H1 (cell line): ENCODE results near the gene EIF2A. TPM values are rescaled to one million over a fixed set of nuclear protein-coding genes. Genes with fewer than 3 reads are reported as not detected.

Source experiments
- CTCF ChIA-PET: fragments of 300-600 bp; sonication (Branson Sonifier 250); formaldehyde crosslinking; loops from one replicate; lab custom pipeline; 2021; ENCODE audit not compliant: partially characterized antibody; lab: Charles Lee
- POLR2A ChIA-PET: fragments of 300-600 bp; sonication (Branson Sonifier 250); formaldehyde crosslinking; loops from one replicate; lab custom pipeline; 2021; ENCODE audit warnings: inconsistent platforms; ENCODE audit not compliant: partially characterized antibody; lab: Charles Lee
- DNase-seq, 2 experiments: peaks; one replicate each; pipeline versions ENCODE4 v3.0.0 to v3.0.0-alpha.2; 2010 to 2022; ENCODE audit warnings: low spot score in 2 of 2, low read depth in 1 of 2, mixed read lengths in 1 of 2
- FAIRE-seq: peaks from 2 replicates; lab custom pipeline; 2011; peaks lifted over from hg19 to GRCh38; lab: Jason Lieb, UNC
- H2AFZ ChIP-seq: 2 replicates; pipeline ENCODE4 v1.8.1; 2012; ENCODE audit warnings: low read length, inconsistent platforms
- H2AK5ac ChIP-seq: 2 replicates; pipeline ENCODE4 v1.6.1; 2013; ENCODE audit warnings: low read depth, low read length
- H2BK120ac ChIP-seq: replicated peaks from 2 replicates; pipeline ENCODE3; 2013; ENCODE audit warnings: low read depth, low read length, inconsistent platforms
- H2BK12ac ChIP-seq: 2 replicates; pipeline ENCODE4 v1.6.1; 2013; ENCODE audit warnings: low read depth, low read length
- H2BK15ac ChIP-seq: 2 replicates; pipeline ENCODE4 v1.6.1; 2013; ENCODE audit warnings: low read length
- H2BK20ac ChIP-seq: 2 replicates; pipeline ENCODE4 v1.6.1; 2013; ENCODE audit warnings: low read length
- H2BK5ac ChIP-seq: 2 replicates; pipeline ENCODE4 v1.6.1; 2013; ENCODE audit warnings: low read depth, low read length
- H3K14ac ChIP-seq: 2 replicates; pipeline ENCODE4 v1.6.1; 2013; ENCODE audit warnings: inconsistent platforms; ENCODE audit not compliant: insufficient read length
- H3K18ac ChIP-seq: 2 replicates; pipeline ENCODE4 v1.6.1; 2013; ENCODE audit warnings: low read length; ENCODE audit errors: extremely low read depth
- H3K23ac ChIP-seq: 2 replicates; pipeline ENCODE4 v1.6.1; 2013; ENCODE audit warnings: inconsistent platforms; ENCODE audit not compliant: insufficient read length
- H3K23me2 ChIP-seq: 2 replicates; pipeline ENCODE4 v1.6.1; 2013; ENCODE audit warnings: low read depth, low read length
- H3K27ac ChIP-seq: 2 replicates; pipeline ENCODE4 v1.6.1; 2011; ENCODE audit warnings: low read depth, low read length, inconsistent platforms
- H3K27me3 ChIP-seq, 4 experiments: replicated peaks in 1 of 4; 1 replicate in 1 of 4; 2 replicates in 3 of 4; pipeline versions ENCODE4 v1.6.1 to v1.8.1; 2011 to 2013; ENCODE audit warnings: low read length in 3 of 4, mild to moderate bottlenecking in 3 of 4, inconsistent platforms in 2 of 4, mixed read lengths in 2 of 4, moderate library complexity in 1 of 4; ENCODE audit not compliant: control insufficient read depth in 3 of 4, insufficient read depth in 3 of 4; ENCODE audit errors: extremely low read depth in 1 of 4
- H3K36me3 ChIP-seq, 4 experiments: 2 replicates each; pipeline versions ENCODE4 v1.6.1 to v1.8.1; 2011 to 2013; ENCODE audit warnings: mild to moderate bottlenecking in 4 of 4, low read length in 3 of 4, moderate library complexity in 2 of 4, control low read depth in 1 of 4, inconsistent platforms in 1 of 4; ENCODE audit not compliant: insufficient read depth in 4 of 4, control insufficient read depth in 2 of 4
- H3K4ac ChIP-seq: replicated peaks from 2 replicates; pipeline ENCODE3; 2013; ENCODE audit warnings: low read length, low read depth, mixed read lengths, inconsistent platforms; ENCODE audit not compliant: insufficient read length
- H3K4me1 ChIP-seq, 4 experiments: replicated peaks in 1 of 4; 1 replicate in 1 of 4; 2 replicates in 3 of 4; pipeline versions ENCODE4 v1.6.1 to v1.8.1; 2011 to 2013; ENCODE audit warnings: low read length in 3 of 4, inconsistent platforms in 2 of 4, mixed read lengths in 1 of 4; ENCODE audit not compliant: insufficient read depth in 4 of 4, control insufficient read depth in 3 of 4
- H3K4me2 ChIP-seq, 2 experiments: 2 replicates each; pipeline versions ENCODE4 v1.6.1 to v1.8.1; 2011 to 2013; ENCODE audit warnings: low read depth in 2 of 2, low read length in 2 of 2, control low read depth in 1 of 2, inconsistent platforms in 1 of 2, mild to moderate bottlenecking in 1 of 2; ENCODE audit not compliant: insufficient read depth in 1 of 2
- H3K4me3 ChIP-seq, 4 experiments: fragments of 200-600, 300-600 bp in 1 of 4; sonication (generic), shearing (Covaris generic), sonication (Bioruptor Twin) in 1 of 4; 2 replicates each; pipeline versions ENCODE4 v1.5.1 to v1.8.1; 2011 to 2016; ENCODE audit warnings: low read length in 4 of 4, low read depth in 3 of 4, control low read depth in 2 of 4, inconsistent platforms in 2 of 4, mild to moderate bottlenecking in 2 of 4, mixed read lengths in 1 of 4, moderate library complexity in 1 of 4; ENCODE audit not compliant: insufficient read depth in 2 of 4; ENCODE audit errors: extremely low read depth in 1 of 4
- H3K56ac ChIP-seq: replicated peaks from 2 replicates; pipeline ENCODE3; 2013; ENCODE audit warnings: low read depth, mild to moderate bottlenecking, mixed read lengths, low read length, inconsistent platforms; ENCODE audit not compliant: insufficient read length
- H3K79me1 ChIP-seq: 2 replicates; pipeline ENCODE4 v1.6.1; 2013; ENCODE audit warnings: low read depth, low read length, control low read depth
- H3K79me2 ChIP-seq, 2 experiments: 2 replicates each; pipeline versions ENCODE4 v1.6.1 to v1.8.1; 2012 to 2013; ENCODE audit warnings: low read length in 2 of 2, mild to moderate bottlenecking in 2 of 2, inconsistent platforms in 1 of 2; ENCODE audit not compliant: insufficient read depth in 2 of 2, control insufficient read depth in 1 of 2
- H3K9ac ChIP-seq, 4 experiments: replicated peaks in 1 of 4; 1 replicate in 1 of 4; 2 replicates in 3 of 4; pipeline versions ENCODE4 v1.6.1 to v1.8.1; 2011 to 2013; ENCODE audit warnings: low read depth in 3 of 4, low read length in 3 of 4, control low read depth in 2 of 4, mild to moderate bottlenecking in 2 of 4, moderate library complexity in 2 of 4, inconsistent platforms in 1 of 4; ENCODE audit errors: extremely low read depth in 1 of 4
- H3K9me3 ChIP-seq, 2 experiments: 2 replicates each; pipeline versions ENCODE4 v1.6.1 to v1.8.1; 2012 to 2013; ENCODE audit warnings: mild to moderate bottlenecking in 2 of 2, moderate library complexity in 2 of 2, control low read depth in 1 of 2, inconsistent platforms in 1 of 2, low read depth in 1 of 2, low read length in 1 of 2, mixed read lengths in 1 of 2; ENCODE audit not compliant: insufficient read depth in 2 of 2
- H4K20me1 ChIP-seq, 2 experiments: replicated peaks in 1 of 2; 2 replicates each; pipeline versions ENCODE3 to v1.8.1; 2011 to 2013; ENCODE audit warnings: inconsistent platforms in 2 of 2, low read length in 2 of 2, mild to moderate bottlenecking in 1 of 2; ENCODE audit not compliant: insufficient read depth in 2 of 2, control insufficient read depth in 1 of 2
- H4K5ac ChIP-seq: 2 replicates; pipeline ENCODE4 v1.6.1; 2013; ENCODE audit warnings: low read length, low read depth, mixed read lengths, inconsistent platforms; ENCODE audit not compliant: insufficient read length
- H4K8ac ChIP-seq: 2 replicates; pipeline ENCODE4 v1.8.0; 2013; ENCODE audit warnings: mild to moderate bottlenecking, moderate library complexity, low read length, inconsistent platforms; ENCODE audit not compliant: insufficient read depth; ENCODE audit errors: extremely low read depth
- H4K91ac ChIP-seq: replicated peaks from 2 replicates; pipeline ENCODE3; 2013; ENCODE audit warnings: low read length, mixed read lengths, inconsistent platforms; ENCODE audit not compliant: insufficient read length
- CBX5 ChIP-seq: fragments of 300-800, 300-1000 bp; sonication (generic); IDR thresholded peaks from 2 replicates; pipeline ENCODE4 v1.7.1; 2016; ENCODE audit warnings: antibody characterized with exemption, low read length, low read depth
- CTCF ChIP-seq, 3 experiments: IDR thresholded peaks; 1 replicate in 2 of 3; 2 replicates in 1 of 3; pipeline versions ENCODE4 v1.5.1 to v1.6.1; 2011; ENCODE audit warnings: low read length in 3 of 3, mild to moderate bottlenecking in 3 of 3, inconsistent platforms in 2 of 3, low read depth in 1 of 3, moderate library complexity in 1 of 3; ENCODE audit not compliant: insufficient read depth in 1 of 3; ENCODE audit errors: control extremely low read depth in 1 of 3
- HDAC6 ChIP-seq: IDR thresholded peaks from one replicate; pipeline ENCODE4 v1.7.1; 2012; ENCODE audit warnings: low read depth, mild to moderate bottlenecking, inconsistent platforms, low read length, moderate library complexity
- KDM1A ChIP-seq: fragments of 200-600, 300-600 bp; sonication (generic); IDR thresholded peaks from 2 replicates; pipeline ENCODE4 v1.7.1; 2016; ENCODE audit warnings: mild to moderate bottlenecking, low read length, borderline replicate concordance
- KDM4A ChIP-seq: IDR thresholded peaks from one replicate; pipeline ENCODE4 v1.7.1; 2012; ENCODE audit warnings: low read depth, mild to moderate bottlenecking, moderate library complexity, low read length, inconsistent platforms; ENCODE audit not compliant: severe bottlenecking
- MAFK ChIP-seq: IDR thresholded peaks from 2 replicates; pipeline ENCODE4 v1.6.1; 2012; ENCODE audit warnings: low read depth, mild to moderate bottlenecking, improper control_type of control experiment, low read length
- POU5F1 ChIP-seq: IDR thresholded peaks from 2 replicates; pipeline ENCODE4 v1.6.1; 2011; ENCODE audit warnings: low read depth, mild to moderate bottlenecking, low read length, moderate library complexity
- SIN3A ChIP-seq, 2 experiments: IDR thresholded peaks in 1 of 2; conservative IDR thresholded peaks in 1 of 2; 2 replicates each; pipeline ENCODE4 v1.6.1; 2011 to 2012; ENCODE audit warnings: low read length in 2 of 2, improper control_type of control experiment in 1 of 2, low read depth in 1 of 2, mild to moderate bottlenecking in 1 of 2
- ZNF274 ChIP-seq: IDR thresholded peaks from 2 replicates; pipeline ENCODE4 v1.7.0; 2012; ENCODE audit warnings: low read length, borderline replicate concordance; ENCODE audit errors: extremely low read depth
- polyA plus RNA-seq, 7 experiments: library from polyadenylated mRNA; depleted of rRNA in 3 of 7; stranded (reverse) in 5 of 7; unstranded in 2 of 7; fragments of >200 nt in 5 of 7; fragments of 200-250 nt in 2 of 7; gene quantifications; 1 replicate in 5 of 7; 2 replicates in 1 of 7; 4 replicates in 1 of 7; pipeline versions ENCODE4 v1.2.1 to v1.2.3, GENCODE V29; 2011 to 2013; ENCODE audit warnings: missing spikeins in 2 of 7, mixed read lengths in 2 of 7
- total RNA-seq: library from RNA; stranded (reverse); fragmentation: NEBNext Ultra II Directional; extraction: Animal tissue kit (Norgen Biotek cat#: 25700); gene quantifications from 2 replicates; pipeline ENCODE4 v1.2.1, GENCODE V29; 2021
- TF ChIP-seq, protein P1 (sequence below): IDR thresholded peaks from 2 replicates; pipeline ENCODE4 v1.6.1; 2012; ENCODE audit warnings: inconsistent platforms

The EIF2A gene
- total and polyA plus RNA-seq, 2 of the 8 experiments (the other 6 are each of a cell fraction or from before 2014, with no cell fraction given) = 59.3 to 91.6 TPM

DNA sequence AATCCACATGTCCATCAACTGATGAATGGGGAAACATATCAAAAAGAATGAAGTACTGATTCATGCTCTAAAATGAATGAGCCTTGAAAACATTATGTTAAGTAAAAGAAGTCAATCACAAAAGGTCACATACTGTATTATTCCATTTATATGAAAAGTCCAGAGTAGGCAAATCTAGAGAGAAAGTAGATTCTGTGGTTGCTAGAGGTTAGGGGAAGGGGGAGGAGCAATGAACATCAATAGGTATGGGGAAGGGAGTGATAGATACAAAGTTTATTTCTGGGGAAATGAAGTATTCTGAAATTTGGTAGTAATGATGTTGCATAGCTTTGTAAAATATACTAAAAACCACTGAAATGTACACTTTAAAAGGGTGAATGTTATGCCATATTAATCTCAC is 14.8 kb upstream of the EIF2A start:
- no peak overlapping the region for H4K91ac ChIP-seq
- no peak for DNase-seq
- H3K79me1 ChIP-seq = no peaks in the 10 kb centered on the region
- no peak overlapping the region for H2AFZ ChIP-seq
- H2BK5ac ChIP-seq = no peak overlapping the region
- no peak for FAIRE-seq
- no peak overlapping the region for H3K4me3 ChIP-seq
- H4K20me1 ChIP-seq = no peaks in the 10 kb centered on the region
- peaks cover 0 to 4% (median 0%) of the 10 kb centered on the region in 4 experiments; a peak in 3 of 7 replicates for H3K4me1 ChIP-seq
- H3K9me3 ChIP-seq = no peaks in the 10 kb centered on the region
- no peaks in the 10 kb centered on the region for H3K27me3 ChIP-seq
- no peak overlapping the region for H2BK20ac ChIP-seq
- no peak overlapping the region for H4K5ac ChIP-seq
- H2AK5ac ChIP-seq = no peak overlapping the region
- H3K18ac ChIP-seq = no peak overlapping the region
- no peak overlapping the region for H3K56ac ChIP-seq
- no peaks in the 10 kb centered on the region for H3K79me2 ChIP-seq
- no peak overlapping the region for H3K9ac ChIP-seq
- H3K27ac ChIP-seq = no peak overlapping the region
- H3K23ac ChIP-seq = no peak overlapping the region
- H3K4me2 ChIP-seq = no peak overlapping the region
- ChIA-PET CTCF (no interaction called here), POLR2A (interaction anchor here (2.1 kb wide), 1 partner anchor 14 kb away, joined by 6 read pairs; the partner anchor contains the start of genes EIF2A and SERP1)
- H3K23me2 ChIP-seq = peaks cover 1% of the 10 kb centered on the region; the same call in 1 of the 2 replicates
- no peak overlapping the region for H2BK12ac ChIP-seq
- H3K36me3 ChIP-seq = no peaks in the 10 kb centered on the region
- H4K8ac ChIP-seq = no peak overlapping the region
- no peak overlapping the region for H3K4ac ChIP-seq
- H2BK120ac ChIP-seq = no peak overlapping the region
- no peak overlapping the region for H2BK15ac ChIP-seq
- H3K14ac ChIP-seq = no peak overlapping the region
- no peak for TF ChIP-seq CTCF (IDR thresholded peaks at IDR 0.05; ENCODE audit: control extremely low read depth in 1 of 3, insufficient read depth in 1 of 3, low read depth in 1 of 3, low read length in 3 of 3)
- no peak for TF ChIP-seq CBX5
- TF ChIP-seq HDAC6 = no peak
- no peak for TF ChIP-seq KDM4A
- TF ChIP-seq ZNF274 = no peak
- no peak for TF ChIP-seq KDM1A
- TF ChIP-seq, protein P1, sequence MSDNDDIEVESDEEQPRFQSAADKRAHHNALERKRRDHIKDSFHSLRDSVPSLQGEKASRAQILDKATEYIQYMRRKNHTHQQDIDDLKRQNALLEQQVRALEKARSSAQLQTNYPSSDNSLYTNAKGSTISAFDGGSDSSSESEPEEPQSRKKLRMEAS = no peak
- no peak for TF ChIP-seq POU5F1
- no peak for TF ChIP-seq SIN3A (conservative IDR thresholded peaks at IDR 0.05 in 1 of 2, IDR thresholded peaks at IDR 0.05 in 1 of 2; ENCODE audit: low read depth in 1 of 2, low read length in 2 of 2)
- TF ChIP-seq MAFK = no peak
